Liver (tissue), 3 donors: ENCODE data around the gene ZNF518A.

ENCODE experiments used
- FOXA2 ChIP-seq: IDR thresholded peaks from 2 replicates; pipeline ENCODE4 v1.6.1; 2016; ENCODE audit warnings: antibody characterized with exemption
- GABPA ChIP-seq, 2 donors: IDR thresholded peaks in 1 of 2; conservative IDR thresholded peaks in 1 of 2; 2 replicates each; pipeline ENCODE4 v1.6.1; 2016; ENCODE audit warnings: antibody characterized with exemption in 2 of 2, mild to moderate bottlenecking in 1 of 2, moderate library complexity in 1 of 2
- HNF4A ChIP-seq, 2 donors: conservative IDR thresholded peaks; 2 replicates each; pipeline ENCODE4 v1.6.1; 2016; ENCODE audit warnings: antibody characterized with exemption in 2 of 2, mild to moderate bottlenecking in 2 of 2
- HNF4G ChIP-seq: IDR thresholded peaks from 2 replicates; pipeline ENCODE4 v1.6.1; 2016; ENCODE audit warnings: antibody characterized with exemption
- NR2F2 ChIP-seq: IDR thresholded peaks from 2 replicates; pipeline ENCODE4 v1.6.1; 2016; ENCODE audit warnings: antibody characterized with exemption
- RAD21 ChIP-seq, 2 donors: IDR thresholded peaks; 2 replicates each; pipeline ENCODE4 v1.6.1; 2016; ENCODE audit warnings: antibody characterized with exemption in 2 of 2, mild to moderate bottlenecking in 2 of 2
- RXRA ChIP-seq, 2 donors: IDR thresholded peaks; 2 replicates each; pipeline ENCODE4 v1.6.1; 2017 to 2018; ENCODE audit warnings: antibody characterized with exemption in 2 of 2, mild to moderate bottlenecking in 1 of 2
- SP1 ChIP-seq: IDR thresholded peaks from 2 replicates; pipeline ENCODE4 v1.6.1; 2018; ENCODE audit warnings: antibody characterized with exemption, mild to moderate bottlenecking
- TAF1 ChIP-seq: conservative IDR thresholded peaks from 2 replicates; pipeline ENCODE4 v1.6.1; 2016; ENCODE audit warnings: antibody characterized with exemption, mild to moderate bottlenecking
- YY1 ChIP-seq: IDR thresholded peaks from 2 replicates; pipeline ENCODE4 v1.6.1; 2016; ENCODE audit warnings: antibody characterized with exemption, mild to moderate bottlenecking
- TF ChIP-seq, protein P1 (sequence below): fragments of 150-350 bp; IDR thresholded peaks from 2 replicates; pipeline ENCODE4 v1.5.1; 2017; ENCODE audit warnings: improper control_type of control experiment, low read depth, low read length; ENCODE audit not compliant: missing input control
- TF ChIP-seq, protein P2 (sequence below): IDR thresholded peaks from 2 replicates; pipeline ENCODE4 v1.6.1; 2016; ENCODE audit warnings: antibody characterized with exemption
- TF ChIP-seq, protein P3 (sequence below): IDR thresholded peaks from 2 replicates; pipeline ENCODE4 v1.6.1; 2016; ENCODE audit warnings: antibody characterized with exemption
- TF ChIP-seq, protein P4 (sequence below): IDR thresholded peaks from 2 replicates; pipeline ENCODE4 v1.6.1; 2016; ENCODE audit warnings: antibody characterized with exemption, mild to moderate bottlenecking
- donor health status: healthy.
- donor health status: healthy.

DNA sequence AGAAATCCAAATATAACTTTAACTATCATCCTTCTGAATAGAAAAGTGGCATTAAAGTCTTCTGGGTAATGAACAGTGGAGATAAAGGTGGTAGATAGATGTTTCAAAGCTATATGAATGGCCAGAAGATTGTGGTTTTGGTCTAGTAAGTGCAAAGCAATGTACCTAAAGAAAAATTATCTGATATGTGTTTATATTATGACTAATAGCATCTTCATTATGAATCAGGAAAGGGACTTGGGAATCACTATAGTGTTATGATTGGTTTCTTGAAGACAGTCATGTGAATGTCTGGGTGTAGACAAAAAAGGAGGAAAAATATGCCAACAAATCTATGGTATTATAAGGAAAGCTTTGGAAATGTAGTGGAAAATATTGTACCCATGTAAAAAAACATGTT, 3.0 kb downstream of the ZNF518A start:
- TF ChIP-seq, protein P1, sequence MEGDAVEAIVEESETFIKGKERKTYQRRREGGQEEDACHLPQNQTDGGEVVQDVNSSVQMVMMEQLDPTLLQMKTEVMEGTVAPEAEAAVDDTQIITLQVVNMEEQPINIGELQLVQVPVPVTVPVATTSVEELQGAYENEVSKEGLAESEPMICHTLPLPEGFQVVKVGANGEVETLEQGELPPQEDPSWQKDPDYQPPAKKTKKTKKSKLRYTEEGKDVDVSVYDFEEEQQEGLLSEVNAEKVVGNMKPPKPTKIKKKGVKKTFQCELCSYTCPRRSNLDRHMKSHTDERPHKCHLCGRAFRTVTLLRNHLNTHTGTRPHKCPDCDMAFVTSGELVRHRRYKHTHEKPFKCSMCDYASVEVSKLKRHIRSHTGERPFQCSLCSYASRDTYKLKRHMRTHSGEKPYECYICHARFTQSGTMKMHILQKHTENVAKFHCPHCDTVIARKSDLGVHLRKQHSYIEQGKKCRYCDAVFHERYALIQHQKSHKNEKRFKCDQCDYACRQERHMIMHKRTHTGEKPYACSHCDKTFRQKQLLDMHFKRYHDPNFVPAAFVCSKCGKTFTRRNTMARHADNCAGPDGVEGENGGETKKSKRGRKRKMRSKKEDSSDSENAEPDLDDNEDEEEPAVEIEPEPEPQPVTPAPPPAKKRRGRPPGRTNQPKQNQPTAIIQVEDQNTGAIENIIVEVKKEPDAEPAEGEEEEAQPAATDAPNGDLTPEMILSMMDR: no peak
- no peak for TF ChIP-seq TAF1
- TF ChIP-seq GABPA (IDR thresholded peaks at IDR 0.05 in 1 of 2, conservative IDR thresholded peaks at IDR 0.05 in 1 of 2): no peak
- TF ChIP-seq, protein P2, sequence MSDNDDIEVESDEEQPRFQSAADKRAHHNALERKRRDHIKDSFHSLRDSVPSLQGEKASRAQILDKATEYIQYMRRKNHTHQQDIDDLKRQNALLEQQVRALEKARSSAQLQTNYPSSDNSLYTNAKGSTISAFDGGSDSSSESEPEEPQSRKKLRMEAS: no peak
- no peak for TF ChIP-seq HNF4A (conservative IDR thresholded peaks at IDR 0.05)
- TF ChIP-seq FOXA2: no peak
- no peak for TF ChIP-seq RAD21 (IDR thresholded peaks at IDR 0.05)
- TF ChIP-seq, protein P3, sequence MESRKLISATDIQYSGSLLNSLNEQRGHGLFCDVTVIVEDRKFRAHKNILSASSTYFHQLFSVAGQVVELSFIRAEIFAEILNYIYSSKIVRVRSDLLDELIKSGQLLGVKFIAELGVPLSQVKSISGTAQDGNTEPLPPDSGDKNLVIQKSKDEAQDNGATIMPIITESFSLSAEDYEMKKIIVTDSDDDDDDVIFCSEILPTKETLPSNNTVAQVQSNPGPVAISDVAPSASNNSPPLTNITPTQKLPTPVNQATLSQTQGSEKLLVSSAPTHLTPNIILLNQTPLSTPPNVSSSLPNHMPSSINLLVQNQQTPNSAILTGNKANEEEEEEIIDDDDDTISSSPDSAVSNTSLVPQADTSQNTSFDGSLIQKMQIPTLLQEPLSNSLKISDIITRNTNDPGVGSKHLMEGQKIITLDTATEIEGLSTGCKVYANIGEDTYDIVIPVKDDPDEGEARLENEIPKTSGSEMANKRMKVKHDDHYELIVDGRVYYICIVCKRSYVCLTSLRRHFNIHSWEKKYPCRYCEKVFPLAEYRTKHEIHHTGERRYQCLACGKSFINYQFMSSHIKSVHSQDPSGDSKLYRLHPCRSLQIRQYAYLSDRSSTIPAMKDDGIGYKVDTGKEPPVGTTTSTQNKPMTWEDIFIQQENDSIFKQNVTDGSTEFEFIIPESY: no peak
- TF ChIP-seq NR2F2: no peak
- TF ChIP-seq SP1: no peak
- no peak for TF ChIP-seq YY1
- TF ChIP-seq RXRA (IDR thresholded peaks at IDR 0.05): no peak
- TF ChIP-seq, protein P4, sequence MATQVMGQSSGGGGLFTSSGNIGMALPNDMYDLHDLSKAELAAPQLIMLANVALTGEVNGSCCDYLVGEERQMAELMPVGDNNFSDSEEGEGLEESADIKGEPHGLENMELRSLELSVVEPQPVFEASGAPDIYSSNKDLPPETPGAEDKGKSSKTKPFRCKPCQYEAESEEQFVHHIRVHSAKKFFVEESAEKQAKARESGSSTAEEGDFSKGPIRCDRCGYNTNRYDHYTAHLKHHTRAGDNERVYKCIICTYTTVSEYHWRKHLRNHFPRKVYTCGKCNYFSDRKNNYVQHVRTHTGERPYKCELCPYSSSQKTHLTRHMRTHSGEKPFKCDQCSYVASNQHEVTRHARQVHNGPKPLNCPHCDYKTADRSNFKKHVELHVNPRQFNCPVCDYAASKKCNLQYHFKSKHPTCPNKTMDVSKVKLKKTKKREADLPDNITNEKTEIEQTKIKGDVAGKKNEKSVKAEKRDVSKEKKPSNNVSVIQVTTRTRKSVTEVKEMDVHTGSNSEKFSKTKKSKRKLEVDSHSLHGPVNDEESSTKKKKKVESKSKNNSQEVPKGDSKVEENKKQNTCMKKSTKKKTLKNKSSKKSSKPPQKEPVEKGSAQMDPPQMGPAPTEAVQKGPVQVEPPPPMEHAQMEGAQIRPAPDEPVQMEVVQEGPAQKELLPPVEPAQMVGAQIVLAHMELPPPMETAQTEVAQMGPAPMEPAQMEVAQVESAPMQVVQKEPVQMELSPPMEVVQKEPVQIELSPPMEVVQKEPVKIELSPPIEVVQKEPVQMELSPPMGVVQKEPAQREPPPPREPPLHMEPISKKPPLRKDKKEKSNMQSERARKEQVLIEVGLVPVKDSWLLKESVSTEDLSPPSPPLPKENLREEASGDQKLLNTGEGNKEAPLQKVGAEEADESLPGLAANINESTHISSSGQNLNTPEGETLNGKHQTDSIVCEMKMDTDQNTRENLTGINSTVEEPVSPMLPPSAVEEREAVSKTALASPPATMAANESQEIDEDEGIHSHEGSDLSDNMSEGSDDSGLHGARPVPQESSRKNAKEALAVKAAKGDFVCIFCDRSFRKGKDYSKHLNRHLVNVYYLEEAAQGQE: no peak
- no peak for TF ChIP-seq HNF4G
